A673 (cell line): Measurements from ENCODE around the gene ALKBH7.
"Not testable (repeated sequence)": the region's sequence is repeated elsewhere in the genome, so short reads cannot be mapped to it uniquely, and the experiment has no call there.

Source experiments
- CTCF ChIP-seq: fragments of 300-800, 200-600 bp; sonication (generic); conservative IDR thresholded peaks from 2 replicates; pipeline ENCODE4 v1.5.1; 2017; ENCODE audit warnings: low read depth, mild to moderate bottlenecking, antibody characterized with exemption, low read length, moderate library complexity, mixed read lengths
- EZH2 ChIP-seq: fragments of 200-600 bp; sonication (generic); IDR thresholded peaks from 2 replicates; pipeline ENCODE4 v1.6.1; 2017; ENCODE audit warnings: borderline replicate concordance, low read depth, mild to moderate bottlenecking, mixed read lengths, antibody characterized with exemption, low read length; ENCODE audit not compliant: poor library complexity, severe bottlenecking

- not testable (repeated sequence) for TF ChIP-seq CTCF, EZH2
Observed at GRCh38 chr19:6355321-6356040, 17.1 kb upstream of the ALKBH7 start.
